Hematopoietic multipotent progenitor cell treated with erythropoietin and hydrocortisone succinate and interleukin-3 and kit ligand, for 8 days (in vitro differentiated cells): ENCODE data around the gene MAFG.

Experiments
- DNase-seq: peaks from one replicate; pipeline ENCODE4 v3.0.0-alpha.2; 2015

Gene MAFG

DNA sequence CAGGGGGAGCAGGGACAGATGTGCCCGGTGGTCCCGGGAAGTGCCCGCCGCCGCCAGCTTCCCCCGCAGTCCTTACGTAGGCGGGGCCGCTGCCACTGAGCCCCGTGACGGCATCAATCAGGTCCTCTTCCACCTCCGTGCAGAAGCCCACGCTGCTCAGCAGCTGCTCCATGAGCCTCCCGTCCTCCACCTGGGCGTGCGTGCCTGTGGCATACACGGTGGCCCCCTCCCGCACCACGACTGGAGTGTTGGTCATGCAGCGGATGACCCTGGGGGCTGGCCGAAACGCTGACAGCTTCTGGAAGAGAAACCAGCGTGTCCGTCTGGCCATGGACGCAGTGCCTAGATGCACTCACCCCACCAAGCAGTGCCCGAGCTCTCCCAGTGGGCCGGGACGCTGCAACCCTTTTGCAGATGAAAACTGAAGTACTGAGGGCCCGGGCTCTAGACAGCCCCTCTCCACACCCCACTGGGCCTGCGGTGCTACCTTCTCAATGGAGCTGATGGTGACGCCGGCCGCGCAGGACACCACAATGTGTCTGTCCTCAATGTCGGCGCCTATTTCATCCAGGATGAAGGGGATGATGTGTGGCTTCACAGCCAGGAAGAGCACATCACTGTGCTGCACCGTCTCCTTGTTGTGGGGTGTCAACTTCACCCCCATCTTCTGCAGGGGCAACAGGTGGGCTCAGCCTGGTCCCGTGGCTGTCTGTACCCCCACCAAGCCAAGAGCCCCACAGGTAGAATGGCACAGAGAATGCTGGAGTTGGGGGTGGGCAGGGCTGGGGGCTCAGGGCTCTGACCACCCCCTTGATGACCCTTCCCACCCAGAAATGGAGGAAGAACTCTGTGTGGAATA, 7.5 kb upstream of the MAFG start:
- DNase-seq: no peak

DNA sequence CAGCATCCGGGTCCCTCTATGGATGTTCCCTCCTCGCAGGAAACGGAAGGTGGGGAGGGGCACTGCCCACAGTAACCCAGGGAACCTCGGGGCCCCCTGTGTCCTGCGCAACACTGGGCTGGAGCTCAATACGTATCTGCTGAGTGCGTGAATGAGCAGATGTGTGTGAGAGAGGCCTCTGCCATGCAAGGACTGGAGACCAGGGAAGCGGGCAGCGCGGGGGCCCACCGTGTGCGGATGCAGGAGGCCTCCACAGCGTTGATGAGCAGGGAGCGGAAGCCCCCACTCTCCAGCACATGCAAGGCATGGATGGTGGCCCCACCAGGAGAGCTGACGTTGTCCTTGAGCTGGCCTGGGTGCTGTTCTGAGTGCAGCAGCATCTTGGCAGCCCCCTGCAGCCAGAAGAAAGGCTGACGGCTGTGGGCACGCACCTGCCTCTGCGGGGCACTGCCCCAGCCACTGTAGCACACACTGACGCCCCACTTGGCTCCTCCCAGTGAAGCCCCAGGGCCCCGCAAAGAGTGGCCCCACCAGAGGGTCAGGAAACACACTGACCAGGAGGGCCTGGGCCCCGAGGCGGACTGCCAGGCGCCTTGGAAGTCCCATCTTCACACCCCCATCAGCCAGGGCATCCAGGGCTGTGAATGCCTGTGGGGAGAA, 6.7 kb upstream of the MAFG start:
- no peak for DNase-seq

DNA sequence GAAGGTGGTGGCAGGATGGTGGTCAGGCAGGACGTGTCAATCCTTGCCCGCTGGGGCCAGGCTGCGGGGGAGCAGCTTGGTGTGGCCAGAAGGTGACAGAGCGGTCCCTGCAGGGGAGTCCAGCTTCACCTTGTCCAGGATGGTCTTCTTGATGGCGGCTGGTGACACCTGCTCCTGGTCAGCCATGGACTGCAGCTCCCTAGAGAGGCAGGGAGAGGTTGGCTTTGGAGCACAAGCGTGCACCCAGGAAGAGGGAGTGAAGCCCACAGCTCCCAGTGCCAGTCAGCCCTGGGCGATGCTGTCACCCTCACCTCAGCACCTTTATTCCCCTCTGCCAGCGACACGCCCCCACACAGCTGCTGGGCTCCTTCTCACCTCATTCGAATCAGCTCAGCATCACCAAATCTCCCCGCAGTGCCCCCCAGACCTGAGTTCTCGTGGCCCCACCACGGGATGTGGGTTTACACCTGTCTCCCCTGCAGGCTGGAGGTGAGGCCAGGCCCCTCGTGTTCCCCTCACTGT, 5.7 kb upstream of the MAFG start:
- no peak for DNase-seq

DNA sequence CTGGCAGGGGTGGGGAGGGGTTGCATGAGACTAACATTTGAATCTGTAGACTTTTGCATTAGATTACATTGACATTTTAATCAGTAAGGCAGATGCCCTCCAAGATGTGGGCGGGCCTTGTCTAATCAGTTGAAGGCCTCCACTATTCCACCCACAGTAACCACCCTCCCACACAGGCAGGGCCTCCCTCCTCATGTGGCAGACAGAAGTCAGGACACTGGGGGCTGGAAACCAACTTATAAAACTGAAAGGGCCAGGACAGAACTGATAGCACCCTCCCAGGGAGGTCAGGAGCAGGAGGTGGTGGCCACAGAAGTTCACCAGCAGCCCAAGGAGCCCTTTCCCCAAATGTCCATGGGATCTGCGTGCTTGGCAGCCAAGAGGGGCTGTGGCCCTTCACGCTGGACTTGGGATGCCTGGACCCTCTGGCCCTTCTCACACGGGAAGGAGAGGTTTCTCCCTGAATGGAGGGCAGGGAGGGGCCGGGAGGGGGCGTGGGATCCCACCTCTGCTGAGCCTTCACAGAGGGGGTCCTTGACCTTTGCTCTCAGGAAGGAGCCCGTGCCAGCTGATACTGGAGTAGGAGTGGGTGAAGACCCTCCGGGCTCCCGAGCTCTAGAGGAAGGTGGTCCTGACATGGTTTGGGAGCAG, 4.9 kb upstream of the MAFG start:
- DNase-seq: peak; percentile 91

DNA sequence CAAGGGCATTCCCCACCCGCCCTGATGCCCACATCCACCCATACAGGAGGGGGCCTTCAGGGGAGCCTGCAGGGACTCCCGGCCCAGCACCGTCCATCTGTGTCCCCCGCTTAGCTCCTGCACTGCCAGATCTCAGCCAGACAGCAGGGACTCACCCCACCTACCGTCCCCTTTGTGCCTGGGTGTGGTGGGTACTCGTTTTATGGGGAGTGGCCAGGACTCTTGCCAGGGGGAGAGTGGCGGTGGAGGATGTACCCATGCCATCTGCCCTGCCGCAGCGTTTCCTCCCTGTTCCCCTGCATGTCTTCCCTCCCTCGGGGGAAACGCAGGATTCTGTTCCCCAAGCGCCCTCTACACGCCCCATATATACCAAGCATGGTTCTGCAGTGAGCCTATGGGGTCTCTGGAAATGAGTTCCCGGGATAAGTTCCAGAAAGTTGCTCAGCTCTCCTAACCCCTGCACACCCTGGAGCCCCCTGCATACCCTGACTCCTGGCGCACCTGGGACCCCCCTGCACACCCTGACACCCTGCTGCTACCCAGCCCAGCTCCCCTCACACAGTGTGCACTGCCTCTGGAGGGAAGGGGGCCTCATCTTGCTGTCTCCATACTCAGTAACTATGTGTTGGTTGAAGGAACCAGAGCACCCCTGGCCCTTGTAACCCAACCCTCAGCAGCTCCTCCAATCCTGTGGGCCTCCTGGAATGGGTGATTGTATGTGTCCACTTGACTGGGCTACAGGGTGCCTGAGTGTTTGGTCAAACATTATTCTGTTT, 4.2 kb upstream of the MAFG start:
- peak; percentile 88 for DNase-seq

DNA sequence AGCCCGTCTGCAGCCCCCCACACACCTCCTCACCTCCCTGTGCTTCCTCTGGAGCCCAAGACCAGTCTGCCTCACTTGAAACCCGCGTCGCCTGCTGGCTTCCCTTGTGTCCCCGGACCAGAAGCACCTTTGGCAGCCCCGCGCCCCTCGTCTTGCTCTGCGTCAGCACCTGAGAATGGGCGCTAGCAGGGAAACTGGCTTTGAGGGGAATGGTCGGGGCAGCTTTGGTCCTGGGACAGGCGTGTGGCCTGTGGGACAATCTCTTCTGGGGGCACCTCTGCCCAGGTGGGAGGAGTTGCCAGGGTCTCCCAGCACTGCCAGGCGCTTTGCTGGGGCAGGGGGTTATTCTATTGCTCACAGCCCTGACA, 3.6 kb upstream of the MAFG start:
- no peak for DNase-seq

DNA sequence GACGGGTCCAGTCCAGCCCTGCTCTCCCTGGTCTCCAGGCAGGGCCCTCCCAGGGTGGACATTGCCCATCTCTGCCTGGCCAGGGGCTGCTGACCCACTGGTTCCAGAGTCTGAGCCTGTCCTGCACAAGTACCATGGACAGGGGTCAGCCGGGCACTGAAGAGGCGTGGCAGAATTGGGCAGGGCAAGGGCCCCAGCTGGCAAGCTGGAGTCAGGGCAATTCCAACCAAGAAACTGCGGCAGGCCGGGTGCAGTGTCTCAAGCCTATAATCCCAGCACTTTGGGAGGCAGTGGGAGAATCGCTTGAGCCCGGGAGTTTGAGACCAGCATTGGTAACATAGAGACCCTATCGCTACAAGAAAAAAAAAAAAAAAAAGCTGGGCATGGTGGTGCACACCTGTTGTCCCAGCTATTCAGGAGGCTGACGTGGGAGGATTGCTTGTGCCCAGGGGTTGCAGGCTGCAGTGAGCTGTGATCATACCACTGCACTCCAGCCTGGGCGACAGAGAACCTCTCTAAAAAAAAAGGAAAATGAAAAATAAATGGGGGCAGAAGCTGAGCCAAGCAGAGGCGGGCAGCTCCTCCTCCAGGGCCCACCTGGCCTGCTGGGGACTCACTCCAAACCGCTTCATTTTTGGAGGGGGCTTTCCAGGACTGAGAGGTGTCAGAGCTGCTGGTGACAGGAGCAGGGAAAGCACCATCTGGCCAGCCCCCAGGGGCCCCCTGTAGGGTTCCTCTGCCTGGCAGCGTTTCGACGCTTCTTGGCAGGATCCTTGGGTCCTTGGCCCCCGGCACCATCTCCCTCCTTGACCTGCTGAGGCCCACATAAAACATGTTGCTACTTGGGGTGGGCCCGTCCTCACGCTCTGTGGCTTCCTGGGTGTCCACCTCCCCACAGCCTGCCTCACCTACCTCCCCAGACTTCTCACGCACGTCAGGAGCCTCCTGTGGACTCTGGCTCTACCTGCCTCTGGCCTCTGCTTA, 2.9 kb upstream of the MAFG start:
- no peak for DNase-seq

DNA sequence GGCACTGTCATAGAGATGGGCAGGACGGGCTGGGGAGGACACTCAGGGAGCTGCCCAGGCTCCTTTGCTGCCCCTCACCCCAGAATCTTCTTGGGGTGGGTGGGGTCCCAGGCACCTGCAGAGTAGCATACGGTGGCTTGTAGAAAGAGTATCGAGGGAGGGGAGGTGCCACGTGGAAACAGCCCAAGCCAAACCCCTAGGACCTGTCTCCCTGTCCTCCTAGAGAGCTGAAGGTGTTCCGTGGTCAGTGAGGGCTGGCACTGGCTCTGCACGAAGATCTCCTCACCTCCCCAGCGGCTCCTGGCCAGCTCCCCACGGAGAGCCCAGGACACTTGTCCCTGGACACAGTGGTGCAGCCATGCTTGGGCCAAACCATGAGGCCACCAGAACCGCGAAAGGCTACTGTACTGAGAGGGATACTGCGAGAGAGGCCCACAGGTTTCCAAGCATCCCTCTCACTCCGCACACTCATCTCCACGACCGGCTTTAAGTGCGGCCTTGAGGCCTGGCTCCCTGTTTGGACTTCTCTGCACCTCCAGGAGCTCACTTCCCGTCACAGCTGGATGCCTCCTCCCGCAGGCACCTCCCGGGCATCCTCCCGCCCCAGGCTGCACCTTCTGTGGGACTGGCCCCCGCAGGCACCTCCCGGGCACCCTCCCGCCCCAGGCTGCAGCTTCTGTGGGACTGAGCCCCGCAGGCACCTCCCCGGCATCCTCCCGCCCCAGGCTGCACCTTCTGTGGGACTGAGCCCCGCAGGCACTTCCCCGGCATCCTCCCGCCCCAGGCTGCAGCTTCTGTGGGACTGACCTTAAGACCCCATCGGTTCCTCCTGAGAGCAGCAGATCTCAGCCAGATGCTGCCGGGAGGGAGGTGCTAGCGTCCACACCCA, 2.0 kb upstream of the MAFG start:
- DNase-seq: no peak

DNA sequence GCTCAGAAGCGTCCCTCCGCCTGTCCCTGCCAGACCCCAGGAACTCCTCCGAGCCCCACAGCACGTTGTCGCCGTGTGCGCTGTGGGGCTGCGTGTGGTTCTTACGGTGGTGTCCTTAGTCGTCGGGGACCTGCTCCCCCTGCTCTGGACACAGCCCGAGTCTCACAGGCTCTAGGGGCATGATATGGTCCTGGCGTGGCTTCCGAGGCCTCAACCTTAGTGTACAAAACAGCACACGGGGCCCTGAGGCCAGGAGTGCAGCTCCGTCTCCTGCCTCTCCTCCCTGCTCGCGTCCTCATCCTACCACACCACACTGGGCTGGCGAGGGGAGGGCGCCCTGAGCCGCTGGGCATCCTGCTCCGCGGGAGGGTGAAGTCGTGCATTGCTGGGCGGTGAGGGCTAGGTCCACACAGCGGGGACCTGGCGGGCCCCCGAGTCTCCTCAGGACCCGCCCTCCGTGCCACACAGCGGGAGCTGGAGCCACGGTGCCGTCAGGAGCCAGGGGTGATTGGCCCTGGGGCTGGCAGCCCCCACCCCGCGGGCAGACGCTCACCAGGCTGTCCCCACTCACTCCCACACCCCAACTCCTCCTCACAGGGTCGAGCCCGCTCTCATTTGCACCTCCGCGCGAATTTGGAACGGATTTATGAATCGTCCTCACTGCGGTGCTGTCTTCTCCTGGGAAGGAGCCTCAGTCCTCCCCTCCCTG, 1.2 kb upstream of the MAFG start:
- DNase-seq: peak; percentile 38

DNA sequence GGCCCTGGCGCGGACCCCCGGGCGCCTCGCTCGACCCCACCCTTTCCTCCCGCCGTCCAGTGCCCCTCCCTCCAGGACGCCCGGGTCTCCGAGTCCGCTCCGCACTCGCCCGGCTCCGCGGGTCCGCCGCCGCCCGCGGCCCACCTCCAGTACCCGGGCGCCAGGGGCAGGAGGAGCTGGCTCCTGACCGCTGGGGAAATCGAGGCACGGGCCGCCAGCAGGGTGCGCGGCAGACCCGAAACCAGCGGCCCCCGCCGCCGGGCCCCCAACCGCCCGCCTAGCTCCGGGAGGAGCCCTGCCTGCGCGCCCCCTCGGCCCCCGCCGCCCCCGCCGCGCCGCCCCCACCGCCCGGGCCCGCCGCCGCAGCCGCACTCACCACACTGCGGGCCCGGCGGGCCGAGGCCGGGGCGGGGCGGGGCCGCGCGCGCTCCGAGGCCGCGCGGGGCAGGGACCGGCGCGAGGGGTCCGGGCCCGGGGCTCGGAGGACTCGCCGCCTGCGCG, 333 bp downstream of the MAFG start:
- DNase-seq: no peak

DNA sequence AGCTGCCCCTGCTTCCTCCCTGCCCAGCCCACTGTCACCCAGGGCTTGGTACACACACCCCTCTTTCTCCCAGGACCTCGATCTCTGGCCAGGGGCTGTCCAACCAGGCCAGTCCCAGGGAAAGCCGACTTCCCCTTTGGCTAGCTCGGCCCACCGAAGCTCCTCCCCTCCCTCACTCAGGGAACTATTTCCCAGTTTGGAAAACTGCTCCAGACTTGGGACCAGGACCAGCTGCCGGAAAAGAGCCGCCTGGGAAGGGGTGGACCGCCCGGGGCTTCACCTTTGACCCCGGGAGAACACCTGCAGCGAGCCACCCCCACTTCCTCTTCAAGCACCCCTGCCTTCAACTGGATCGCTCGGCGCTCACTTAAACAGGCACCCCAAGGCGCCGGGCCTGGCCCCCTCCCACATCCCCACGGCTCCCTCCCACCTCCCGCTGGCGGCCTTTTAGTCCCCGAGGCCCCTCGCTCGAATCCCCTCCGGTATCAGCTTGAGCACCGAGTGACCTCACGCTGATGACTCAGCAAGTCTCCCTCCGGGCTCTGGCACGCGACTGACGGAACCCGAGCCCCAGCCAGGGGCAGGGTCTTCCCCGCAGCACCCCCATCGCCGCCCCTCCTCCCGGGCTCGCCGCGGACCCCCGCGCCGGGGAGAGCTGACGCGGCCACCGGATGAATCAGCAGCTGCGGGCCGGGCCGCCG, 934 bp downstream of the MAFG start:
- DNase-seq: peak; percentile 72

DNA sequence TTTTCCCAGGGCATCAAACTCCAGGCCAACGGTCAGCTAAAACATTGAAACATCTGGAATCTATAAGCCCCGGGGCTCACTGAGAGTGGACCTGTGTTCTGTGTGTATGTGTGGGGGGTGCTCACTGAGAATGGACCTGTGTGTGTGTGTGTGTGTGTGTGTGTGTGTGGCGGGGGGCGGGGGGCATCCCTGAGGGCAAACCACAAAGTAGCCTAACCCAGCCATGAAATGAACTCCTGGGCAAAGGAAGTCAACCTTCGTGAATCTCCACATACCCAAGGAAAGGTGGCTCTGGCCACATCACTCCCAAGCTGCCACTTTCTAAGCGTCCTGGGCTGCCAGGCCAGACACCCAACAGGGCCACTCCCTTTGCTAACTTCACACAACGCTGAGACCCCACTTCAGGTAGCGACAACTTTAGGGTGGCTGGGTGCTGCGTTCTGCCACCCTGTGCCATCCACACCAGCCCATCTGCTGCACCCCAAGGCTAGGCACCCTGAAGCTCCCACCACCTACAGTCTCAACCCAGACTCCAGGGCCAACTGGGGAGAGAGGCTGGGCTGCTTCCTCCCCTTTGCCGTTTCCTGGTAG, 1.6 kb downstream of the MAFG start:
- no peak for DNase-seq

DNA sequence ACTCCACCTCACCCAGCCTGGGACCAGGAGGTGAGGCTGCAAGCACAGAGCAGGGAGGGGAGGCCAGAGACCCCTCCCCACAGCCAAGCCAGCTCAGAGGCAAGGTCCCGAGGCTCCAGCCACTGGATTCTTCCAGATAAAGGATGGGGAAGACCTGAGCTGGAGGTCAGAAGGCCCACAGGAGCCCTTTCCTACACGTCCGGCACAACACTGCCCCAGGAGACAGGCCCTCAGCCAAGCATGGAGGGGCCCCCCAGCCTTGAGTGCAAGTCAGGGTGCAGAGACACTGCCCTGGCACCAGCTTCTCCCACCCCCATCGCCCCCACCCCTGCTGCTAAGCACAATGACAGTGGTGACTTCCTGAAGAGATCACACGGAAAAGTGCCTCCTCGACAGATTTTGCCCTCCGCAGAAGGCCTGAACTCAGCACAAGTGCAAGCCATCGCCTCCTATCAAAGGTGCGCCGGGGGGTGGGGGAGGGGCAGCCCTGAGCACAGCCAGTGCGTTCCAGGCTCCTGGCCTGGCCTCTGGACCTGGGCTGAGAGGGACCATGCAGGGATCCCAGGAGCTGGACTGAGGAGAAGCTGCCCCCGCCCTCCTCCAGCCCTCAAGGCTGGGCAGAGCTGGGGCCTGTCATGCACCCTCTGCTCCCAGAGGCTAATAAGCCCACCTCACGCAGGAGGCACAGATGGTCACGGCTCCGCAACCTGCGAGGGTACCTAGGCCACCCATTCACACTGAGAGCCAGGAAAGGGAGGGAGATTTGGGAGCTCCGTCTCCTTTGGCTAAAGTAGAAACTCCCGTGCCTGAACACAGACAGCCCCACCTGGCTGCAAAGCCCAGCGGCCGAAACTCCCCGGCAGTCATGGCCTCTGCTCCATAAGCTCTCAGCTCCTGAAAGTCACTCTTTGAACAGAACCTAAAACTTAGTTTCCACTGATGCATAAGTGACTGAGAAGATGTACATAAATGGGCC, 2.7 kb downstream of the MAFG start:
- no peak for DNase-seq

DNA sequence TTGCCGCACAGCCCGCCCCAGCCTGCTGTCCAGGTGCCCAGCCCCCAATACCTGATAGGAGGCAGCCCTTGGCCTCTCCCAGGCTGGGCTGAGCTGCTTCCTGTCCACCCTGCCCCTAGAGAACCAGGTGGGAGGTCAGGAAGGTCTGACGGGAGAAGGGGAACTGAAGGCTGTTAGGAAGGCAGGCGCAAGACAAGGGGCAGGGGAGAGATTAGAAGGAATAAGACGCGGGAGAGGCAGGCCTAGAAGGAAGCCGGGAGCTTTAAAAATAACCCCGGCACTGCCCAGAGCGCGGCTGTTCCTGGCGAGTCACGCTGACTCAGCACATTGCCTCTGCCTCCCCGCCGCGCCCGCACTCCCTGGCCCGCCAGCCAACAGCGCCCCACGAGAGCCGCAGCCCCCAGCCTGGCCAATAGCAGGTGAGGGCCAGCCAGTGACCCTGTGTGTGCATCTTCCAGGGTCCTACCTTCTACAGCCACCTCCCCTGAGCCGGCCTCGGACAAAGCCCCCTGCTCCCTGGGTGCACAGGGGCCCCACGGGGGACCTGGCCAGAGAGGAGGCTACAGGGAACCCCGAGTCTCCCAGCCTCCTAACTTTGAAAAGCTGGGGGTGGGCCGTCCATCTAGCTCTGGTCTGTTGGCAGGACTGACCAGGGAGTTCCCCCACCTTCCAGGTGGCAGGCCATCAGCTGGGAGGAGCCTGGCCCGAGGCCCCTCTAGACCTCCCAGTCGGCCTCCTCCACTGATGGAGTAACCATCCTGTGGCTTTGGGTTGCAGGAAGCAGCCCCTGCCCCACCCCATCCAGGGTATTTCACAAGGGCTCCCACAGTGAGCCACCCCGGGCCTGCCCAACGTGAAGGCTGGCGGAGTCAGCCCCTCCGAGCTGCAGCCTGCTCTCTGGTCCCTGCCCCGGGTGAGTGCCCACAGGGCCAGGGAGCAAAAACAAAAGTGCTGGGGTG, 4.0 kb downstream of the MAFG start:
- DNase-seq: peak; percentile 91

DNA sequence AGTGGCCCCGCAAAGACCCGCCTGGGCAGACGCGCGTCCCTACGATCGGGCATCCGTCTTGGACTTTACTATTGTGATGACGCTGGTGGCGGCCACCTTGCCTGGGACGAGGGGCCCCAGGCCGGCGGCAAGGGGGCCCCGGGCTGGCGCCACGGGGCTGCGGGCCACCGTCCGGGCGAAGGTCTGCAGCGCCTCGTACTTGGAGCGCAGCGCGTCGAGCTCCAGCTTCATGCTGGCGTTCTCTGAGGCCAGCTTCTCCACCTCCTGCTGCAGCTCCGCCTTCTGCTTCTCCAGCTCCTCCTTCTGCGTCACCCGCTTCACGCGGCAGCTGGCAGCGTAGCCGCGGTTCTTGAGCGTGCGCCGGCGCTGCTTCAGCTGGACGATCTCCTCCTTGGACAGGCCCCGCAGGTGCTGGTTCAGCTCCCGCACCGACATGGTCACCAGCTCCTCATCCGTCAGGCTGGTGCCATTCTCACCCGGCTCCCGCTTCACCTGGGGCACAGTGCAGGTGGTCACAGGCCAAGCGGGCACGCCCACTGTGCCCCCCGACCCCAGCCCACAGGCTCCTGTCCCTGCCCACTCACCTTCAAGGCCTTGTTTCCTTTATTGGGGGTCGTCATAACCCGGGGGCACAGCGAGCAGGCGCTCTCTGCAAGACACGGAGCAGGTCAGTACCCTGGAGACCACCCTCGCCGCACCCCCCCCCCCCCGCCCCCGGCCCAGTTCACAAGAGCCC, 4.8 kb downstream of the MAFG start:
- DNase-seq: no peak
